Astrocyte of the cerebellum (primary cell): Measurements from ENCODE around the gene HAP1.
A peak's percentile ranks its signal among the peaks of the same experiment; 100 is the strongest.

Experiments used
- DNase-seq: peaks from one replicate; pipeline ENCODE4 v3.0.0-alpha.2; 2011; ENCODE audit warnings: low read depth
- H3K4me3 ChIP-seq: 2 replicates; pipeline ENCODE4 v1.5.1; 2011; ENCODE audit warnings: mild to moderate bottlenecking, low read depth, low read length, moderate library complexity
- CTCF ChIP-seq: IDR thresholded peaks from 2 replicates; pipeline ENCODE4 v1.5.1; 2012; ENCODE audit warnings: low read length, low read depth, moderate library complexity, mild to moderate bottlenecking; ENCODE audit errors: missing control alignments
- in situ Hi-C: cut with HindIII; loops from 2 replicates; pipeline ENCODE4 v1.10.0; 2017; ENCODE audit warnings: low sequenced_read_pairs

HAP1 gene

GRCh38 chr17:41718287-41718645 is 16.2 kb downstream of the HAP1 start:
- no peak for DNase-seq
- TF ChIP-seq CTCF: no peak
- no peak overlapping the region for H3K4me3 ChIP-seq
- in situ Hi-C loops: no loop called here

- DNase-seq: no peak
- no peak for TF ChIP-seq CTCF
- in situ Hi-C loops: no loop called here
- H3K4me3 ChIP-seq: no peak overlapping the region
Measured at GRCh38 chr17:41717408-41718286, 16.8 kb downstream of the HAP1 start.

- DNase-seq: no peak
- no peak within 1 kb of the TSS for H3K4me3 ChIP-seq
- in situ Hi-C loops: no loop called here
- no peak for TF ChIP-seq CTCF
Measured at GRCh38 chr17:41711669-41712400, 22.6 kb downstream of the HAP1 start, which contains the start of gene GAST. TSS of gene GAST (plus strand) at chr17:41712331. CDS start at chr17:41715437, 3,106 bp downstream.

GRCh38 chr17:41710472-41711090 is 23.9 kb downstream of the HAP1 start:
- DNase-seq: peak; percentile 37
- H3K4me3 ChIP-seq: no peak overlapping the region
- TF ChIP-seq CTCF: no peak
- in situ Hi-C loops: no loop called here

- no peak overlapping the region for H3K4me3 ChIP-seq
- TF ChIP-seq CTCF: no peak
- no peak for DNase-seq
- in situ Hi-C loops: no loop called here
Measured at GRCh38 chr17:41707803-41708669, 26.4 kb downstream of the HAP1 start.
